Right lobe of liver (tissue), 4 donors: ENCODE results near the gene COLEC12.

Experiments
- POLR2A ChIP-seq: fragments of 450-650 bp; IDR thresholded peaks from one replicate; pipeline ENCODE4 v1.6.1; 2017; ENCODE audit warnings: antibody characterized with exemption, mild to moderate bottlenecking
- TF ChIP-seq, protein P1 (sequence below), 4 donors: fragments of 200-600 bp in 3 of 4; fragments of 450-650 bp in 1 of 4; IDR thresholded peaks; one replicate each; pipeline versions ENCODE4 v1.5.1 to v1.8.0; 2016 to 2022; ENCODE audit warnings: antibody characterized with exemption in 4 of 4, mild to moderate bottlenecking in 2 of 4
- donor health status: DM: no; HTN: no; CAD: no.
- donor health status: DM: no; HTN: no; CAD: no.
- donor health status: DM: no; HTN: yes; CAD: no.

DNA sequence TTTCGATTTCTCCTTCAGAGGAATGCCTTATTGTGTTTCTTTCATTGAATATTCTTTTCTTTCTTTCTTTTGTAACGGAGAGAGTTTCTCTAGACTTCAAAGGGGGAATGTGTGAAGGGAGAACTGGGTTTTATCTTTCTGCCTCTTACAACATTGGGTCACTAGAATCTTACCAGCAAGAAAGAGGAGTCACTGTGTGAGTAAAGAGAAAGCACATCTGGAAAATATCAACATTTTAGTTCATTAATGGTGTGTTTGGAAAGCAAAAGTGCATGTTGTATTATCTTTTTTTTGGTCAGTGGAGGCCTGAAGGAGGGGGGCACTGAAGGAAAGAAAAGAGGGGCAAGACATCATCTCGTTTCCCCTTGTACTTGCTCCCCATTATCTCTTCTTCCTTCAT lies 146.0 kb downstream of the COLEC12 start:
- TF ChIP-seq, protein P1, sequence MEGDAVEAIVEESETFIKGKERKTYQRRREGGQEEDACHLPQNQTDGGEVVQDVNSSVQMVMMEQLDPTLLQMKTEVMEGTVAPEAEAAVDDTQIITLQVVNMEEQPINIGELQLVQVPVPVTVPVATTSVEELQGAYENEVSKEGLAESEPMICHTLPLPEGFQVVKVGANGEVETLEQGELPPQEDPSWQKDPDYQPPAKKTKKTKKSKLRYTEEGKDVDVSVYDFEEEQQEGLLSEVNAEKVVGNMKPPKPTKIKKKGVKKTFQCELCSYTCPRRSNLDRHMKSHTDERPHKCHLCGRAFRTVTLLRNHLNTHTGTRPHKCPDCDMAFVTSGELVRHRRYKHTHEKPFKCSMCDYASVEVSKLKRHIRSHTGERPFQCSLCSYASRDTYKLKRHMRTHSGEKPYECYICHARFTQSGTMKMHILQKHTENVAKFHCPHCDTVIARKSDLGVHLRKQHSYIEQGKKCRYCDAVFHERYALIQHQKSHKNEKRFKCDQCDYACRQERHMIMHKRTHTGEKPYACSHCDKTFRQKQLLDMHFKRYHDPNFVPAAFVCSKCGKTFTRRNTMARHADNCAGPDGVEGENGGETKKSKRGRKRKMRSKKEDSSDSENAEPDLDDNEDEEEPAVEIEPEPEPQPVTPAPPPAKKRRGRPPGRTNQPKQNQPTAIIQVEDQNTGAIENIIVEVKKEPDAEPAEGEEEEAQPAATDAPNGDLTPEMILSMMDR (IDR thresholded peaks at IDR 0.05) = no peak
- TF ChIP-seq POLR2A = no peak
